B cell (primary cell): ENCODE results near the gene RCSD1. TPM values are rescaled to one million over a fixed set of nuclear protein-coding genes. Genes with fewer than 3 reads are reported as not detected.
A peak's percentile ranks its signal among the peaks of the same experiment; 100 is the strongest.
"Not testable (repeated sequence)": the region's sequence is repeated elsewhere in the genome, so short reads cannot be mapped to it uniquely, and the experiment has no call there.

Experiments used
- ATAC-seq: fragments of 200-7000 bp; cut with Tn5 transposase; one replicate; pipeline ENCODE4 v1.10.0; 2021; ENCODE audit warnings: low read depth, mild to moderate bottlenecking, moderate number of reproducible peaks, moderate library complexity
- CTCF ChIA-PET: fragments of 350-600 bp; sonication (Branson Sonifier 250); formaldehyde crosslinking; loops from one replicate; lab custom pipeline; 2021; ENCODE audit warnings: antibody characterized with exemption, inconsistent platforms; lab: Charles Lee
- POLR2A ChIA-PET: fragments of 350-600 bp; sonication (Branson Sonifier 250); formaldehyde crosslinking; loops from one replicate; lab custom pipeline; 2021; ENCODE audit warnings: antibody characterized with exemption; lab: Charles Lee
- DNase-seq: peaks from one replicate; pipeline ENCODE4 v3.0.0; 2013
- H2AFZ ChIP-seq: 2 replicates; pipeline ENCODE4 v1.6.1; 2012; ENCODE audit warnings: mild to moderate bottlenecking, low read depth, low read length; ENCODE audit not compliant: insufficient read depth, poor library complexity, severe bottlenecking
- H3K27ac ChIP-seq, 2 donors: 1 replicate in 1 of 2; 2 replicates in 1 of 2; pipeline ENCODE4 v1.5.1; 2012 to 2013; ENCODE audit warnings: low read length in 2 of 2, mild to moderate bottlenecking in 2 of 2, moderate library complexity in 1 of 2
- H3K27me3 ChIP-seq, 4 experiments: fragments of 200-600 bp in 1 of 4; sonication (generic) in 1 of 4; replicated peaks in 1 of 4; 1 replicate in 2 of 4; 2 replicates in 2 of 4; pipeline versions ENCODE4 v1.6.1 to v1.7.0; 2013 to 2016; ENCODE audit warnings: low read length in 3 of 4, mild to moderate bottlenecking in 2 of 4, mixed read lengths in 1 of 4, moderate library complexity in 1 of 4; ENCODE audit not compliant: insufficient read depth in 4 of 4, control insufficient read depth in 3 of 4; ENCODE audit errors: control extremely low read depth in 1 of 4
- H3K36me3 ChIP-seq, 2 experiments: replicated peaks in 1 of 2; 1 replicate in 1 of 2; 2 replicates in 1 of 2; pipeline versions ENCODE4 v1.6.1 to v1.7.1; 2013; ENCODE audit warnings: low read length in 1 of 2; ENCODE audit not compliant: insufficient read depth in 2 of 2, control insufficient read depth in 1 of 2; ENCODE audit errors: control extremely low read depth in 1 of 2, extremely low read depth in 1 of 2
- H3K4me1 ChIP-seq, 2 donors: fragments of 200-600 bp in 1 of 2; sonication (generic) in 1 of 2; 1 replicate in 1 of 2; 2 replicates in 1 of 2; pipeline versions ENCODE4 v1.5.1 to v1.6.1; 2013 to 2017; ENCODE audit warnings: low read length in 2 of 2; ENCODE audit not compliant: control insufficient read depth in 2 of 2, insufficient read depth in 2 of 2
- H3K4me2 ChIP-seq: replicated peaks from 2 replicates; pipeline ENCODE3; 2012; ENCODE audit warnings: mild to moderate bottlenecking, low read depth, low read length; ENCODE audit not compliant: poor library complexity, severe bottlenecking
- H3K4me3 ChIP-seq, 5 experiments: fragments of 200-600 bp in 1 of 5; sonication (generic) in 1 of 5; 1 replicate in 3 of 5; 2 replicates in 2 of 5; pipeline versions ENCODE4 v1.5.1 to v1.7.0; 2011 to 2016; ENCODE audit warnings: low read length in 4 of 5, mild to moderate bottlenecking in 4 of 5, low read depth in 2 of 5, control low read depth in 1 of 5, moderate library complexity in 1 of 5; ENCODE audit not compliant: insufficient read depth in 1 of 5; ENCODE audit errors: control extremely low read depth in 1 of 5, extremely low read depth in 1 of 5
- H3K79me2 ChIP-seq: fragments of 200-600 bp; sonication (generic); one replicate; pipeline ENCODE4 v1.6.0; 2016; ENCODE audit warnings: low read length; ENCODE audit not compliant: control insufficient read depth, insufficient read depth
- H3K9ac ChIP-seq: fragments of 200-600 bp; sonication (generic); 2 replicates; pipeline ENCODE4 v1.6.1; 2017; ENCODE audit warnings: mild to moderate bottlenecking, low read length, moderate library complexity
- H3K9me3 ChIP-seq, 3 donors: one replicate each; pipeline versions ENCODE4 v1.6.1 to v1.7.1; 2013; ENCODE audit warnings: low read length in 2 of 3; ENCODE audit not compliant: control insufficient read depth in 2 of 3, insufficient read depth in 1 of 3; ENCODE audit errors: control extremely low read depth in 1 of 3
- H4K20me1 ChIP-seq: 2 replicates; pipeline ENCODE4 v1.6.0; 2012; ENCODE audit warnings: mild to moderate bottlenecking, low read length; ENCODE audit not compliant: insufficient read depth, control insufficient read depth, poor library complexity, severe bottlenecking
- H3K27ac Mint-ChIP-seq: one replicate; pipeline ENCODE4 v1.8.0; 2021; ENCODE audit warnings: mixed read lengths
- H3K27me3 Mint-ChIP-seq: one replicate; pipeline ENCODE4 v1.8.0; 2021; ENCODE audit warnings: mixed read lengths
- H3K4me1 Mint-ChIP-seq: one replicate; pipeline ENCODE4 v1.8.0; 2021; ENCODE audit warnings: mixed read lengths
- H3K4me3 Mint-ChIP-seq: one replicate; pipeline ENCODE4 v1.8.0; 2021; ENCODE audit warnings: mixed read lengths
- H3K9me3 Mint-ChIP-seq: one replicate; pipeline ENCODE4 v1.8.0; 2022; ENCODE audit warnings: mixed read lengths; ENCODE audit not compliant: insufficient read depth
- CTCF ChIP-seq: fragments of 200-600 bp; IDR thresholded peaks from one replicate; pipeline ENCODE4 v1.8.0; 2022; ENCODE audit warnings: antibody characterized with exemption, mild to moderate bottlenecking
- EZH2 ChIP-seq: IDR thresholded peaks from 2 replicates; pipeline ENCODE4 v1.6.1; 2012; ENCODE audit warnings: borderline replicate concordance, low read depth, mild to moderate bottlenecking, moderate library complexity, low read length; ENCODE audit not compliant: insufficient read depth, poor library complexity, severe bottlenecking
- WGBS: methylation state at CpG from one replicate; pipeline ENCODE4 v1.1.5; 2013; ENCODE audit warnings: missing lambda C conversion rate; ENCODE audit not compliant: insufficient coverage; 5-methylcytosine and 5-hydroxymethylcytosine counted together
- intact Hi-C: fragments of 100-400 bp; cut with micrococcal nuclease; formaldehyde crosslinking; loops from one replicate; pipeline ENCODE4 v1.10.0; 2022
- polyA plus RNA-seq: library from polyadenylated mRNA; depleted of rRNA; stranded (reverse); fragments of >200 nt; gene quantifications from 2 replicates; pipeline ENCODE4 v1.2.3, GENCODE V29; 2012
- total RNA-seq, 2 donors: library from RNA; stranded (reverse); fragments of 120-200 nt in 1 of 2; gene quantifications; 1 replicate in 1 of 2; 2 replicates in 1 of 2; pipeline versions ENCODE4 v1.2.3 to v1.2.4, GENCODE V29; 2013 to 2022

The RCSD1 gene
- total and polyA plus RNA-seq, 2 donors (not counting 1 experiment from before 2014, with no cell fraction given) = 129 to 525 TPM

GRCh38 chr1:167742392-167743057, 112.5 kb downstream of the RCSD1 start:
- H2AFZ ChIP-seq, CTCF ChIA-PET, DNase-seq, H3K4me3 ChIP-seq, ATAC-seq, H3K9me3 ChIP-seq, H3K4me3 Mint-ChIP-seq, H3K9me3 Mint-ChIP-seq, H3K27ac ChIP-seq, H3K9ac ChIP-seq, H3K27me3 Mint-ChIP-seq, H3K36me3 ChIP-seq, POLR2A ChIA-PET, H3K4me2 ChIP-seq, H4K20me1 ChIP-seq, H3K27me3 ChIP-seq: not testable (repeated sequence)
- Mint-ChIP-seq H3K27ac (peak overlapping the region; percentile 34), H3K4me1 (peaks cover 40% of the 10 kb centered on the region)
- intact Hi-C loops = loop anchor here (2.0 kb wide), 1 partner anchor 14 kb away; no protein-coding TSS in a partner anchor
- no CpG with 5 or more reads among the region's 1 CpG for WGBS
- Histone ChIP-seq H3K79me2 (peaks cover 64% of the 10 kb centered on the region), H3K4me1 (peaks cover 14 to 15% of the 10 kb centered on the region in 2 donors)

GRCh38 chr1:167744901-167745300, 114.9 kb downstream of the RCSD1 start:
- ChIA-PET POLR2A (no interaction called here), CTCF (no interaction called here)
- H3K27me3 Mint-ChIP-seq = no peaks in the 10 kb centered on the region
- Histone ChIP-seq H3K27ac (no peak overlapping the region), H2AFZ (no peak overlapping the region), H3K9me3 (no peaks in the 10 kb centered on the region), H3K36me3 (no peaks in the 10 kb centered on the region), H3K9ac (no peak overlapping the region), H3K4me2 (no peak overlapping the region), H3K4me1 (peaks cover 17 to 22% of the 10 kb centered on the region in 2 donors), H4K20me1 (no peaks in the 10 kb centered on the region), H3K4me3 (no peak overlapping the region), H3K27me3 (no peaks in the 10 kb centered on the region), H3K79me2 (peaks cover 53% of the 10 kb centered on the region)
- H3K4me3 Mint-ChIP-seq = no peak overlapping the region
- ATAC-seq (no peak), DNase-seq (no peak)
- WGBS = 95% methylated on average over 2 of the region's 3 CpGs
- H3K4me1 Mint-ChIP-seq = peaks cover 58% of the 10 kb centered on the region
- H3K9me3 Mint-ChIP-seq = no peaks in the 10 kb centered on the region
- intact Hi-C loops = no loop called here
- TF ChIP-seq EZH2 = no peak
- TF ChIP-seq CTCF = no peak
- no peak overlapping the region for H3K27ac Mint-ChIP-seq
